ENCODE measurements around the gene C16orf46. TPM values are rescaled to one million over a fixed set of nuclear protein-coding genes. Genes with fewer than 3 reads are reported as not detected.

C16orf46 gene
- total RNA-seq, 2 donors from 2014 or later = 0.40 TPM; not detected in 1

- H3K4me3 ChIP-seq = no peak overlapping the region
- no peak overlapping the region for H3K27ac ChIP-seq
- no peaks in the 10 kb centered on the region for H3K9me3 ChIP-seq
- no peaks in the 10 kb centered on the region for H3K36me3 ChIP-seq
- DNase-seq = no peak
- no peak overlapping the region for H3K9ac ChIP-seq (ENCODE audit: low read depth in 2 of 2, low read length in 2 of 2)
- H3K27me3 ChIP-seq = no peaks in the 10 kb centered on the region
- intact Hi-C loops (cut with DNase I) = no loop called here
- no peaks in the 10 kb centered on the region for H3K4me1 ChIP-seq
- no peak for TF ChIP-seq CTCF (IDR thresholded peaks at IDR 0.05)
Observed at GRCh38 chr16:81066681-81067080, 10.4 kb downstream of the C16orf46 start.

DNA sequence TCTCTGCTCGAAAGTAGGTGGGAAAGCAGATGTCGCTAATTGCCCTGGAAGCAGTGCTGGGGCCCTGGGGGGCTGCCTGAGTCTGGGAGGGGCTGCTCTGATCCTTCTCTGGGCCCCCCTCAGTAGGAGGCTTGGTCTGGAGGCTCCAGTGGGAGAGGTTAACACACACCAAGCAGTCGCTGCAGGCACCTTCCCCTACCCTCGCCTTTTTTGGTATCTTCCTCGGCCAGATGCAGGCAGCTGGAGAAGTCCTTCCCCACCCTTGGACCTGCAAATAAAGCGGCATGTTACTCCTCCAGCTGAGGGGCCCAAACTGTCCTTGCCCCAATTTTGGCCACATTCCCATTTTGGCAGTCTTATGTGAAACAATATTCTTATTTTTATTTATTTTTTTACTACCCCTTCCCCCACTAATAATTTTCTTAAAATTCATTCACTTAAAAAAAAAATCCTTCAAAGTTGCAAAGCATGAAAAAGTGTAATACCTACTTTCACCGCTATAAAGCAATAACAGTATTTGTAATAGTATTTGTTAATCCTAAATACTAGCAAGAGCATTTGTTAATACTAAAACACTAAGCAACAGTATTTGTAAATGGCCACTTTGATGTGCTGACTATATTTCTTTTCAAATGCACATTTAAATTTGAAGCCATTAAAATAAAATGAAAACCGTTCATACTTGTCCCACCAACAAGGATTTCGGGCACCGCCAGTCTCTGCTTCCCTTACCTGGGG lies 15.0 kb downstream of the C16orf46 start:
- H3K27me3 ChIP-seq = no peaks in the 10 kb centered on the region
- intact Hi-C loops (cut with DNase I) = no loop called here
- no peak overlapping the region for H3K4me3 ChIP-seq
- no peak overlapping the region for H3K9ac ChIP-seq (ENCODE audit: low read depth in 2 of 2, low read length in 2 of 2)
- no peaks in the 10 kb centered on the region for H3K9me3 ChIP-seq
- H3K27ac ChIP-seq = no peak overlapping the region
- no peak for TF ChIP-seq CTCF (IDR thresholded peaks at IDR 0.05)
- DNase-seq = no peak
- no peaks in the 10 kb centered on the region for H3K4me1 ChIP-seq
- H3K36me3 ChIP-seq = no peaks in the 10 kb centered on the region

DNA sequence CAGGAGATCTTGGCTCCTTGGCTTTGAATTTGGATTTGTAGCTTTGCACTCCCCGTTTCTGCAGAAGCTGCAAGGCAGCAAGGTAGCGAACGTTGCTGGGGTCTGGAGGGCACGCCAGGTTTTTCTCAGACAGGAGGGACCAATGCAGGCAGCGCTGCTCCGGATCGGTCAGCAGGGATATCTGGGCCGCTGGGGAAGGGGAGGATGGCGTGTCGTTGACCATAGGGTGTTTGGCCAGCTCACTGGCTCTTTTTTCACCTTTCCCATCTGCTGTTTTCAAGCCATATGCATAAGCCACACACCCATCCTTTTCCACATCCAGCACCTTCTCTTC lies 15.8 kb downstream of the C16orf46 start:
- intact Hi-C loops (cut with DNase I) = no loop called here

GRCh38 chr16:81060576-81061306 lies 16.3 kb downstream of the C16orf46 start:
- Histone ChIP-seq H3K9ac (ENCODE audit: low read depth in 2 of 2, low read length in 2 of 2) (no peak overlapping the region), H3K4me1 (no peaks in the 10 kb centered on the region), H3K9me3 (no peaks in the 10 kb centered on the region), H3K27ac (no peak overlapping the region), H3K4me3 (no peak overlapping the region), H3K27me3 (no peaks in the 10 kb centered on the region), H3K36me3 (no peaks in the 10 kb centered on the region)
- intact Hi-C loops (cut with DNase I) = no loop called here
- TF ChIP-seq CTCF (IDR thresholded peaks at IDR 0.05) = no peak
- no peak for DNase-seq

More for the DNA sequence above, 15.8 kb downstream of the C16orf46 start:
- H3K4me1 ChIP-seq = no peaks in the 10 kb centered on the region
- no peaks in the 10 kb centered on the region for H3K27me3 ChIP-seq
- no peak overlapping the region for H3K27ac ChIP-seq
- no peak overlapping the region for H3K4me3 ChIP-seq
- H3K36me3 ChIP-seq = no peaks in the 10 kb centered on the region
- TF ChIP-seq CTCF (IDR thresholded peaks at IDR 0.05) = no peak
- H3K9me3 ChIP-seq = no peaks in the 10 kb centered on the region
- H3K9ac ChIP-seq (ENCODE audit: low read depth in 2 of 2, low read length in 2 of 2) = no peak overlapping the region
- DNase-seq = no peak

GRCh38 chr16:81053761-81054160 lies 23.3 kb downstream of the C16orf46 start:
- no peak for TF ChIP-seq CTCF (IDR thresholded peaks at IDR 0.05)
- Histone ChIP-seq H3K36me3 (no peaks in the 10 kb centered on the region), H3K4me3 (no peak overlapping the region), H3K27me3 (no peaks in the 10 kb centered on the region), H3K4me1 (no peaks in the 10 kb centered on the region), H3K27ac (no peak overlapping the region), H3K9ac (ENCODE audit: low read depth in 2 of 2, low read length in 2 of 2) (no peak overlapping the region), H3K9me3 (no peaks in the 10 kb centered on the region)
- intact Hi-C loops (cut with DNase I) = no loop called here
- no peak for DNase-seq

Data from colonic mucosa (tissue), 4 donors.